Stomach smooth muscle (tissue), 2 donors: Measurements from ENCODE around the gene ZNF664.
A peak's percentile ranks its signal among the peaks of the same experiment; 100 is the strongest.

Source experiments
- H3K27ac ChIP-seq: one replicate; pipeline ENCODE4 v1.7.0; 2013; ENCODE audit warnings: mild to moderate bottlenecking, low read length, inconsistent platforms
- H3K27me3 ChIP-seq, 2 donors: one replicate each; pipeline ENCODE4 v1.7.0; 2013; ENCODE audit warnings: low read length in 2 of 2; ENCODE audit not compliant: insufficient read depth in 2 of 2, control insufficient read depth in 1 of 2
- H3K36me3 ChIP-seq, 2 donors: one replicate each; pipeline ENCODE4 v1.7.0; 2013; ENCODE audit warnings: low read length in 2 of 2; ENCODE audit not compliant: control insufficient read depth in 2 of 2, insufficient read depth in 2 of 2
- H3K4me1 ChIP-seq: one replicate; pipeline ENCODE4 v1.7.0; 2013; ENCODE audit warnings: low read length; ENCODE audit not compliant: control insufficient read depth, insufficient read depth
- H3K4me3 ChIP-seq, 2 donors: one replicate each; pipeline ENCODE4 v1.7.0; 2013; ENCODE audit warnings: low read length in 2 of 2
- H3K9ac ChIP-seq, 2 donors: one replicate each; pipeline ENCODE4 v1.7.0; 2013; ENCODE audit warnings: low read length in 2 of 2, mild to moderate bottlenecking in 1 of 2
- H3K9me3 ChIP-seq, 2 donors: one replicate each; pipeline ENCODE4 v1.7.0; 2013; ENCODE audit warnings: low read length in 2 of 2; ENCODE audit not compliant: control insufficient read depth in 2 of 2
- donor health status: healthy.
- donor health status: Pancreatic carcinoma.

Gene ZNF664

GRCh38 chr12:124024776-124025175 lies 51.8 kb downstream of the ZNF664 start:
- Histone ChIP-seq H3K36me3 (no peaks in the 10 kb centered on the region), H3K9ac (no peak overlapping the region), H3K4me3 (no peak overlapping the region), H3K27ac (no peak overlapping the region), H3K9me3 (no peaks in the 10 kb centered on the region), H3K27me3 (no peaks in the 10 kb centered on the region), H3K4me1 (peaks cover 2% of the 10 kb centered on the region)

- no peak overlapping the region for H3K9ac ChIP-seq
- H3K27me3 ChIP-seq, result no peaks in the 10 kb centered on the region
- H3K9me3 ChIP-seq, result no peaks in the 10 kb centered on the region
- peaks cover 4% of the 10 kb centered on the region for H3K4me1 ChIP-seq
- H3K27ac ChIP-seq, result no peak overlapping the region
- no peak overlapping the region for H3K4me3 ChIP-seq
- no peaks in the 10 kb centered on the region for H3K36me3 ChIP-seq
These were observed 52.6 kb downstream of the ZNF664 start for GRCh38 chr12:124025661-124026060.

GRCh38 chr12:124026755-124027745 lies 54.0 kb downstream of the ZNF664 start:
- no peaks in the 10 kb centered on the region for H3K27me3 ChIP-seq
- no peak overlapping the region for H3K4me3 ChIP-seq
- no peak overlapping the region for H3K27ac ChIP-seq
- no peak overlapping the region for H3K9ac ChIP-seq
- H3K4me1 ChIP-seq, result peaks cover 5% of the 10 kb centered on the region
- no peaks in the 10 kb centered on the region for H3K9me3 ChIP-seq
- H3K36me3 ChIP-seq, result no peaks in the 10 kb centered on the region

GRCh38 chr12:124027753-124028554 lies 54.9 kb downstream of the ZNF664 start:
- Histone ChIP-seq H3K27me3 (no peaks in the 10 kb centered on the region), H3K9ac (no peak overlapping the region), H3K4me3 (no peak overlapping the region), H3K36me3 (no peaks in the 10 kb centered on the region), H3K27ac (no peak overlapping the region), H3K9me3 (no peaks in the 10 kb centered on the region), H3K4me1 (peaks cover 7% of the 10 kb centered on the region)

GRCh38 chr12:124028555-124028925 lies 55.5 kb downstream of the ZNF664 start:
- no peak overlapping the region for H3K9ac ChIP-seq
- no peaks in the 10 kb centered on the region for H3K9me3 ChIP-seq
- H3K36me3 ChIP-seq, result no peaks in the 10 kb centered on the region
- peaks cover 7% of the 10 kb centered on the region for H3K4me1 ChIP-seq
- H3K4me3 ChIP-seq, result no peak overlapping the region
- no peak overlapping the region for H3K27ac ChIP-seq
- no peaks in the 10 kb centered on the region for H3K27me3 ChIP-seq

GRCh38 chr12:124030008-124030407 lies 57.0 kb downstream of the ZNF664 start:
- peak overlapping the region in 1 of 2 donors; percentile 11 for H3K9ac ChIP-seq
- no peaks in the 10 kb centered on the region for H3K36me3 ChIP-seq
- no peak overlapping the region for H3K4me3 ChIP-seq
- peaks cover 7% of the 10 kb centered on the region for H3K4me1 ChIP-seq
- no peak overlapping the region for H3K27ac ChIP-seq
- H3K27me3 ChIP-seq, result no peaks in the 10 kb centered on the region
- no peaks in the 10 kb centered on the region for H3K9me3 ChIP-seq

- no peaks in the 10 kb centered on the region for H3K36me3 ChIP-seq
- H3K4me3 ChIP-seq, result peak overlapping the region in 1 of 2 donors; percentile 8
- no peaks in the 10 kb centered on the region for H3K9me3 ChIP-seq
- H3K4me1 ChIP-seq, result peaks cover 7% of the 10 kb centered on the region
- H3K9ac ChIP-seq, result peak overlapping the region in 1 of 2 donors; percentile 11
- no peak overlapping the region for H3K27ac ChIP-seq
- H3K27me3 ChIP-seq, result no peaks in the 10 kb centered on the region
These were observed 57.5 kb downstream of the ZNF664 start for GRCh38 chr12:124030510-124030909.

GRCh38 chr12:124031058-124031457 lies 58.0 kb downstream of the ZNF664 start:
- no peaks in the 10 kb centered on the region for H3K36me3 ChIP-seq
- H3K9me3 ChIP-seq, result no peaks in the 10 kb centered on the region
- H3K9ac ChIP-seq, result no peak overlapping the region
- peaks cover 7% of the 10 kb centered on the region for H3K4me1 ChIP-seq
- no peak overlapping the region for H3K4me3 ChIP-seq
- H3K27me3 ChIP-seq, result no peaks in the 10 kb centered on the region
- no peak overlapping the region for H3K27ac ChIP-seq

- H3K27ac ChIP-seq, result no peak overlapping the region
- no peak overlapping the region for H3K9ac ChIP-seq
- no peaks in the 10 kb centered on the region for H3K27me3 ChIP-seq
- H3K9me3 ChIP-seq, result no peaks in the 10 kb centered on the region
- no peaks in the 10 kb centered on the region for H3K36me3 ChIP-seq
- H3K4me1 ChIP-seq, result peaks cover 7% of the 10 kb centered on the region
- no peak overlapping the region for H3K4me3 ChIP-seq
These were observed 59.4 kb downstream of the ZNF664 start for GRCh38 chr12:124032265-124032886.

- Histone ChIP-seq H3K27me3 (no peaks in the 10 kb centered on the region), H3K9me3 (no peaks in the 10 kb centered on the region), H3K4me1 (peaks cover 5% of the 10 kb centered on the region), H3K36me3 (no peaks in the 10 kb centered on the region), H3K9ac (no peak overlapping the region), H3K27ac (no peak overlapping the region), H3K4me3 (no peak overlapping the region)
These were observed 60.8 kb downstream of the ZNF664 start for GRCh38 chr12:124033859-124034258.
